Fibroblast of skin of abdomen (primary cell): ENCODE data around the gene LYPLAL1. TPM values are rescaled to one million over a fixed set of nuclear protein-coding genes. Genes with fewer than 3 reads are reported as not detected.

Experiments used
- DNase-seq: peaks from one replicate; pipeline ENCODE4 v3.0.0-alpha.2; 2013
- polyA plus RNA-seq, 2 experiments: library from polyadenylated mRNA; unstranded; fragments of 120-200 nt; gene quantifications; one replicate each; pipeline ENCODE4 v1.2.1, GENCODE V29; 2013; ENCODE audit not compliant: insufficient read length in 2 of 2

The LYPLAL1 gene
- 15.0 TPM for polyA plus RNA-seq (2013, experiment 1 of 2; ENCODE audit: insufficient read length)
- polyA plus RNA-seq (2013, experiment 2 of 2; ENCODE audit: insufficient read length) = 16.4 TPM

DNA sequence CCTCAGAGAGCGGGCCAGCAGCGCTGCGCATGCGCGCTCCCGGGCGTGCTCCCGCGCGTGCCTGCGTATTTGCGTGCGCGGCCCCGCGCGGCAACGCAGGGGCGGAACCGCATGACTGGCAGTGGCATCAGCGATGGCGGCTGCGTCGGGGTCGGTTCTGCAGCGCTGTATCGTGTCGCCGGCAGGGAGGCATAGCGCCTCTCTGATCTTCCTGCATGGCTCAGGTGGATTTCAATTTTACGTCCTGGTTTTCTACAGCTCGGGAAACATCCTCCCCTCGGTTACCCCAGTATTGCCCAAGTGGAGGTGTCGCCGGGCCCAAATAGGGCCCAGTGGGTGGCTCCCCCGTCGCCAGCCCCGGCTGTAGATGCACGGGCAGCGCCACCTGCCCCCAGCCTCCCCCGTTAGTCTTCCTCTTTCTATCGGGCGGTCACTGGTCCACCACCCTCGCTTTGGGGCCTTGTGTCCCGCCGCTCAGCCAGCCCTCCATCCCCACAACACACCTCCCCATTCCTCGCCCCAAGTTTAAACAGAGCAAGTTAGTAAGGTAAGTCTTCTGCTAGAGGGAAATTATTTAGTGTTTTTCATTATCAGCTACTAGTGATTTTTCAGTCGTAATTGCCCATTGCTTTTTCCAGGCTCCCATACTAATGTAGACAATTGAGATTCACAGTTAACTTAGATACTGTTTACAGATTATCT is at the start of gene LYPLAL1:
Gene LYPLAL1, plus strand, starts transcription at position 121 of the 702 bp plus-strand sequence. Its CDS starts 13 bp downstream, at position 134.
- peak; percentile 90 for DNase-seq

DNA sequence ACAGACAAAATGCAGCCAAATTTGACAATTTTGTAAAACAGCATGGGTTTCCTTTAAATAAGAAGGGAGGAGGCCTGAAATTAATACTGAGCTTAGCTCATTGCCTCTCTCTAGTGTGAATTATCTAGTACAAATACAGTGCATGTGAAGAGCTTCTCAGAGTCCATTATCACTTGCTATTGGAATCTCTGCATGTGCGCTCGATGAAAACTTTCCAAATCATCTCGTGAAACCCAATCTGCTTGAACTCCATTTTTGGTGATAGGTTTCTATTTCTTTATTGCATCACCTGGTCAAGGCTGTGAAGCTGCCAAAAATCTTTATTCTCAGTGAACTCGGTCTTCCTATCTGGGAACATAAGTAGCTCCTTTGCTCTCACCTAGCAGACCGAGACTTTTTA is 49.5 kb upstream of the LYPLAL1 start:
- DNase-seq = no peak

DNA sequence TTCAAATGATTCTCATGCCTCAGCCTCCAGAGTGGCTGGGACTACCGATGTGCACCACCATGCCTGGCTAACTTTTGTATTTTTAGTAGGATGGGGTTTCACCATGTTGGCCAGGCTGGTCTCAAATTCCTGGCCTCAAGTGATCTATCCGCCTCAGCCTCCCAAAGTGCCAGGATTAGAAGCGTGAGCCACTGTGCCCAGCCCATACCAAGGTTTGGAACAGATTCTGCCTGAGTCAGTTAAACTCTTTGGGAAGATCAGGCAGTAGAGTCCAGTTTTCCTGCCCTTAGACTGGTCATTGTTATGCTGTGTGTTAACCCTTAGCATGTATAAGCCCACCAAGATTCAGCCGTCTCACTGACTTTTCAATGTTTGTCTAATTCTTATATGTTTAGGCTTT is 48.3 kb upstream of the LYPLAL1 start:
- DNase-seq = no peak

DNA sequence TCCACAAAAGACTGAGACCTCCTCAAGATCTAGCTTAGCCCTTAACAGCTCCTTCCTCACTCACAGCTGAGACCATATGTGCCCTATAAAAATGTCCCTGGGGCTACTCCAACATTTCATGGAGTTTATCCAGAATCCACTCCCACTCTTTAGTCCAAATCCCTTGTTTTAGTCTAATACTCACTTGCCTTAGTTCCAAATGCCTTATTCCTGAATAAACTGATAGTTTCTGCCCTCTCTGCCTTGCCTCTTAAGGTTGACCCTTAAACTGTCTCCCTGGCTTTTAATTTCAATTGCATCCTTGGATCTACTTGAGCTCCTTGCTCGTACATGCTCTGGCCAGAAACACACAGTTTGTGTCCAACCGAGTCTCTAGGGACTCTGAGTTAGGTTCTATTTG is 47.3 kb upstream of the LYPLAL1 start:
- DNase-seq = no peak

DNA sequence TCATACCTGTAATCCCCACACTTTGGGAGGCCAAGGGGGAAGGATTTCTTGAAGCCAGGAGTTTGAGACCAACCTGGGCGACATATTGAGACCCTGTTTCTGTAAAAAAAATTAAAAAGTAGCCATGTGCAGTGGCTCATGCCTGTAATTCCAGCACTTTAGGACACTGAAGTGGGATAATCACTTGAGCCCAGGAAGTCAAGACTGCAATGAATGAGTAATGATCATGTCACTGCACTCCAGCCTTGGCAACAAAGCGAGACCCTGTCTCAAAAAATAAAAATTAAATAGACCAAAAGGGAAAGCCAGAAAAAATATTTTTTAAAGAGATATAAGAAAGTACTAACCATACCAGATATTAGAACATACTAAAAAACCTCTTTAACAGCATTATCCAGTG is 44.7 kb upstream of the LYPLAL1 start:
- DNase-seq = no peak

DNA sequence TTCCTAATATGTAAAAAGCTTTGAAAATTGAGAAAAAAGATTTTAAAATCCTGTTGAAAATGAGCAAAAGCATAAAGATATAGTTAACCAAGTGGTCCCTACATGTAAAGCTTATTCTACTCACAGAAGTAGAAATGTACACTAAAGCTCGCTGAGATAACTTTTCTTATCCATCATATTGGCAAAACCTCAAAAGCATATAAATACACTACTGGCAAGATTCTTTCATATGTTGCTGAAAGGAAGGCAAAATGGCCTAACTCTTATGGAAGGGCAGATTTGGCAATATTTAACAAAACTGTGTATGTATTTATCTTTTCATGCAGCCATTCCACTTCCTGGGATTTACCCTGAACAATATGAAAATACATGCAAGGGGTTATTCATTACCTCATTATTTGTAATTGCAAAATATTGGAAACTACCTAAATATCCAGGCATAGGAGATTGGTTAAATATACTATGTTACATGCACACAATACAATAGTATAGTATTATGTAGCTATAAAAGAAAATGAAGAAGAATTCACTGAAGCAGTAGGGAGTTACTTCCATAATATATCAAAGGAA is 43.2 kb upstream of the LYPLAL1 start:
- DNase-seq = no peak

DNA sequence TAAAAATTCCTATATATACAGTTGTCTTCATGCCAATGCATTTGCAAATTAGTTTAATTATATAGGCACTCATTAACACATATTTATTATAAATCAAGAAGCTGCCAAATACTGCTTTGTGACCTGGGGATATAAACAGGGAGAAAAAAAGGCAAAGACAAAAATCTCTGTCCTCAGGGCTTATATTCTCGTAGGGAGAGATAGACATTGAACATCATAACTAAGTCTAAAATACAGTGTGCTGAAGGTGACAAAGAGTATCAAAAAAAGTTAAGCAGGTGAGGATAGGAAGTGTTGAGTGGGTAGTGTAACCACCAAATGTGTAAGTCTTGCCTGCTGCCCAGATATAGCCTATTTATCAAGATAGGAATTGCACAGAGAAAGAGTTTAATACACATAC is 40.7 kb upstream of the LYPLAL1 start:
- no peak for DNase-seq

DNA sequence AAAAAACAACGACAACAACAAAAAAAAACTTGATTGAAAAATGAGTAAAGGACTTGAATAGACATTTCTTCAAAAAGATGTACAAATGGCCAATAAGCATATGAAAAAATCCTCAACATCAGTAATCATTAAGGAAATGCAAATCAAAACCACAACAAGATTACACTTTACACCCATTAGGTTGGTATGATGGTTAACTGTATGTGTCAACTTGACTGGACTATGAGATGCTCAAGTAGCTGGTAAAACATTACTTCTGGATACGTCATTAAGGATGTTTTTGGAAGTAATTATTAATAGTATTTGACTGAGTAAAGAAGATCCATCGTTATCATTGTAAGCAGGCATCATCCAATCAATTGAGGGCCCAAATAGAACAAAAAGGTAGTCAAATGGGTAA is 34.9 kb upstream of the LYPLAL1 start:
- DNase-seq = no peak

DNA sequence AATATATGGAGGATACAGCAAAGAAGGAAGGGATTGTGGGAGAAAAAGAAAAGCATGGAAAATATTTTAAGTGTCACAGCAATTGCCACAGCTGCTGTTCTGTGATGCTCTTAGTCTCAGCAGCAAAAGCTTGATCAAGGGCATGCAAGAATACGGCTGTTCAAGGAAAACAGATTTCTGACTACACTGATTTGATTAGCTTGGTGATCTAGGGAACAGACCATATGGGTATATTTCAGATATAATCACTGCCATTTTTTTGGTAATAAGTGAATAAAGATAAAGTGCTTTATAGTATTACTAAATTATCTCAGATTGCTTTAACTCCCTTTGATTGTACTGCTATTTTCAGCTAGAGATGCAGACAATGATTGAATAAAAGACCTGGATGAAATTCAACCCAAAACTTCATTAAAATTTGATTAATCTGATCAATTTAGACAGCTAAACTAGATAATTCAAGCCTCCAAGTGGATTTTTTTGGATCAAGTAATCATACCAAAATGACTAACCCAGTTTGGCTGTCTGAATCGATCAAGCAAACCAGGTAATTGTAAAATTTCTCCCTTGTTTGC is 33.3 kb upstream of the LYPLAL1 start:
- no peak for DNase-seq

DNA sequence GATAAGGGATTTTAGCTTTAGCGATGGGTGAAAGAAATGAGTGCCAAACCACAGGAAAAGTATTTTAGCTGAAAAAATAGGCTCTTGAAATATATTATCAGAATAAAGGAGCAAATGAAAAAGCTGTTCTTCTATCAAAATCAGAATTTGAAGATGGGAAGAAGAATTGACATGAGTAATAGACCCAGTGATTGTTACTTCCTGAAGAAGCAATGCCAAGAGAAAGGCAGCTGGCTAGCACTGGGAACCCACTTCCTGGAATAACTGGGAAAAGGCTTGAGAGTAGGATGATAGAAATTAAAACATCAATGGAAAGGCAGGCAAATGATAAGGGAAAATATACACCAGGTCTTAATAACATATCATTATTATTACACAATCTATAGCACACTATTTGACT is 29.9 kb upstream of the LYPLAL1 start:
- DNase-seq = no peak

DNA sequence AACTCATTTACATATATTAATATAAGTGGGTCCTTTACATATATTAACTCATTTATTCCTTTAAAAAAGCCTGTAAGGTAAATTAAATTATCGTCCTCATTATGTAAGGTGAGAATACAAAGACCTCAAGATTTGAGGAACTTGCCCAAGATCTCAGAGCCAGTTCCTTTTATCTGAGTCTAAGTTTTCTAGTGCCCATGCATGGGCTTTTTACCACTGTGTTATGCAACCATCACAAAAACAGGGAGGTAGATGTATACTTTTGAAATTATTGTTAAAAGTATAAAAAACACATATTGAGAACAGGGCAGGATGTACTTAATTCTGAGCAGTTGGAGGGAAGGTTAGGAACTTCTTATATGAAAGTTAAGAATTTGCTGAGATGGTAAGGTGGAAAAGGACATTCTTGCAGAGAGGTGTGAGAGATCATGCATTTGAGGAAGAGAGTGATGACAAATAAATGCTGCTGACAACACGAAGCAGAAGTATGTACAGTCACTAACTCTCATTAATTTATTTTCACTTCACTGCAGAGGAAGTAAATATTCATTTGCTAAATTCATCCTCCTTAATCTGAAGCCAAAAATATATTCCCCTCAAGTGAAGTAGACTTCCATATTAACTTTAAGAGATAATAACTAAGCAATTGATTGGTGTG is 28.9 kb upstream of the LYPLAL1 start:
- DNase-seq = no peak

DNA sequence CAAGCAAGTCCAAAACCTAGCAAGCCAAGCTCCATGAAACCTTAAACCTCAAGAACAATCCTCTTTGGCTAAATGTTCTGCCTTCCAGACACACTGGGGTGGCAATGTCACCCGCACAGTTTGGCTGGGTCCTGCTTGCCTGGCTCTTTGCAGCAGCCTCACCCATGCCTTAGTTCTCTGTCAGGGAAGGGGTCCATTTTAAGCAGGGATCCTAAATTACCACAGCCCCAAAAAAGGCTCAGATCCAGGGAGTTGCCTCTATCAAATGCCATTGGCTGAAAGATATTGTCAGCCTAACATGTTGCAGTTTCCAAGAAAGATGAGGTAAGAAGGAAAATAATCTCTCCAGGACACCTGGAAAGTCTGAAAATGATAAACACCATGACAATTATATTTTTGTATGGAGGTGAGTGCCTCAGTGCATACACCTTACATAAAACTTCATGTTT is 26.1 kb upstream of the LYPLAL1 start:
- no peak for DNase-seq

DNA sequence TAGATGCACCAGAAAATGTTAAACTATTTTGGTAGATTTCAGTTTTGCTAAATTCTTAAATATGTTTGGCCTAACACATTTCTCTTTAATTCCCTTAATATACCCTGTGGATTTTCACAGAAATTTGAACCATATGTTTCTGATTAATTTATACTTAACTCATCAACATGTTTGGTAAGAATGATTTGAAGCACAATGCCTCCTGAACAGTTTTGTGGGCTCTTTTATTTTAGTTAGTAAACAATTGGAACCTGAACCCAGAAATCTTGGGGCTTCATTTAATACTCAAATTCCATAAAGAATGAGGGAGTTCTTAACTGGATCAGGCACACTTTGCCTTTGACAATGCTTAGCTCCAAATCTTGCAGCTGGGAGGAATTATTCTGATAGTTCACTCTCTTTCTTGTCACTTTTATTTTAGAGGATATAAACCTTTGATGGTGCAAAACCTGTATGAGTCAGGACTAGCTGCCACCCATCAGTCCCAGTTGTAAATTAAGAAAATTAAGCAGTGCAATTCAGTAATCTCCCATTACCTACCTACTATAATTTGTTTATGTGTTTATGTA is 24.6 kb upstream of the LYPLAL1 start:
- DNase-seq = peak; percentile 25

DNA sequence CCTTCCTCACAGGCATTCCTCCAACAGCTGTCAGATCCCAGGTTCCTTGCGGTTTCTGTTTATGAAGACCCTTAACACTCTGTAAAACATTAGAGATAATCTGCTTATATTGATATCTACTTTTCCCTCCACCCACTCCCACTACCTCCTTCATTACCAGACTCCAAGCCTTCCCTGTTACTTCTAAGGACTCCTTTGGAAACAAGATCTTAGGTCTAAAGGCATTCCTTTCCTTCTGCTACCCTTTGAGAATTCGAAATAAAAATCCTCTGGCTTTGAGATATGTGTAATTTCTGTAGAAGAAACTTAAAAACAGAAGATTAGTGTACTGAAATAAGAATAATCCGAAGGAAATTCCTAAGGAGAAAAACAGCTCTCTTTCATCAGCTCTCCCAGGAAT is 23.7 kb upstream of the LYPLAL1 start:
- no peak for DNase-seq

DNA sequence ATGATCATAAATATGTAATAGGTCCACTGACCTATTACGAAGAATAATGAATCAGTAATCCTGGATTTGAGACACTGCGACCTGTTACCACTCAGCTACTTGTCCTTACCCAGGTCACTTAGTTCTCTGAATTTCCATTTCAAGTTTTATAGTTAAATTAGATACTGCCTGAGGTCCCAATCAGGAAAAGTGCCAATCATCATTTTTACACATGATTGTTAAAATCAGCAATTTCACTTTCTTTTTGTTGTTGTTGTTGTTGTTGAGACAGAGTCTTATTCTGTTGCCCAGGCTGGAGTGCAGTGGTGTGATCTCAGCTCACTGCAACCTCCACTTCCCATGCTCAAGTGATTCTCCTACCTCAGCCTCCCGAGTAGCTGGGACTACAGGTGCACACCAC is 22.8 kb upstream of the LYPLAL1 start:
- DNase-seq = no peak

DNA sequence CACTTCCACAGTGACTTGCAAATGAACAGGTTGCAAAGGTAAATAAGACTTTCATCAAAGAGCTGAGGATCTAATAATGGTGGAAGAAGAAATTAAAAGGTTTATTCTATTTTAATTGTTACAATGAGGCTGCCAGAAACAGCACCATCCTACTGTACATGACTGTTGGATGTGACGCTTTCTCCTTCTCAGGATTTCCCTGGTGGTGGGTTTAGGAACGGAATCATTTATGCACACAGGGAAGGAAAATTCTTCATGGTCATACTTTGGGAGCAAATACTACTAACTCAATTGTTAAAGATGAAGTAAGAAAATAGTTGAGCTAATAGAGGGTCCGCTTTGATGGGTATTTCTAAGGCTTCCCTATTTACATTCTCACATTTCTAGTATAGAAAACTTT is 22.2 kb upstream of the LYPLAL1 start:
- no peak for DNase-seq

DNA sequence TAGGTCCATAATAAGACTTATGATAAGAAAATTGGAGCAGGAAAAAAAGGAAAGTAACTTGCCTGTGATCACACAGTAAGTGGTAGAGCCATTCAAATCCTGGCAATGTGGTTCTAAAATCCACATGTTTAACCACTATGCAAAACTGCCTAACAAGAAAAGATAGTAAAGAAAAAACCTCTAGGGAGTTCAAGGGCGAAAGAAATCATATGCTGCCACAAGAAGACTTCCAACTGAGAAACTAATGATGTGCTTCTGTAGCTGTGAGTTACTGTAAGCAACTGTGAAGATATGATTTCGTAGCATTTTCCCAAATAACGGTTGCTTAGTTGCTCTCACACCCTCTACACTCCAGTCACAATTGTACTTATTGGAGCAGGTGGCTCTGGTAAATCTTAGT is 20.9 kb upstream of the LYPLAL1 start:
- no peak for DNase-seq

DNA sequence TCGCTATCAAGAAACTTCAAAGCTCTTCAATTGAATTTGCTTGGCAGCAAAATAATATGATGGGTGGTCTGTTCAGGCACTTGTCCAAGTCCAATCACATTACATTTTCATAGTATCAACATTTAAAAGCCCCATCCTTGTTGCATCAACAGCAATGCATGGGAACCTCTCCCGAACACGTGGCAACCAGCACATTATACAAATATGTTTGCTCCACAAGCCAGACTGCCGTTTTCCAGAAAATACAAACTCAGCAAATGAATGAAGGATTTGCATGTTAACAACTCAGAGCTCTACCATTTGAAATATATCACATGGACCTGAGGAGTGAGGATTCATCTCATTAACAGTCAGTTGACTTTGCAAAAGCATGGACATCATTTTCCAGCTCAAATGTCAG is 20.0 kb upstream of the LYPLAL1 start:
- DNase-seq = peak; percentile 50

DNA sequence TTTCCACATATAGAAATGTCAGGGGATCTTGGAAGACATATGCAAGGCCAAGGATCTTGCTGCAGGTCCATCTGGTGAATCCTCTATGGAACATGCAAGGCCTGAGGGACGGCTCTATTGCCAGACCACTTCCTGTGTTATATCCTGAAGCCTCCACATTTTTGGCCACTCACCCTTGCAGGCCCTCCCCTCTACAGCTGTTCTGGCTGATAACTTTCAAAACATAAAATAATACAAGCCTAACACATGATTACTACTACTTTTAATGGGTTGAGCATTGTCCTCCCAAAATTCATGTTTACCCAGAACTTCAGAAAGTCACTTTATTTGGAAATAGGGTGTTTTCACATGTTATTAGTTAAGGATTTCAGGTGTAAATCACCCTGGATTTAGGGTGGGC is 18.5 kb upstream of the LYPLAL1 start:
- no peak for DNase-seq

DNA sequence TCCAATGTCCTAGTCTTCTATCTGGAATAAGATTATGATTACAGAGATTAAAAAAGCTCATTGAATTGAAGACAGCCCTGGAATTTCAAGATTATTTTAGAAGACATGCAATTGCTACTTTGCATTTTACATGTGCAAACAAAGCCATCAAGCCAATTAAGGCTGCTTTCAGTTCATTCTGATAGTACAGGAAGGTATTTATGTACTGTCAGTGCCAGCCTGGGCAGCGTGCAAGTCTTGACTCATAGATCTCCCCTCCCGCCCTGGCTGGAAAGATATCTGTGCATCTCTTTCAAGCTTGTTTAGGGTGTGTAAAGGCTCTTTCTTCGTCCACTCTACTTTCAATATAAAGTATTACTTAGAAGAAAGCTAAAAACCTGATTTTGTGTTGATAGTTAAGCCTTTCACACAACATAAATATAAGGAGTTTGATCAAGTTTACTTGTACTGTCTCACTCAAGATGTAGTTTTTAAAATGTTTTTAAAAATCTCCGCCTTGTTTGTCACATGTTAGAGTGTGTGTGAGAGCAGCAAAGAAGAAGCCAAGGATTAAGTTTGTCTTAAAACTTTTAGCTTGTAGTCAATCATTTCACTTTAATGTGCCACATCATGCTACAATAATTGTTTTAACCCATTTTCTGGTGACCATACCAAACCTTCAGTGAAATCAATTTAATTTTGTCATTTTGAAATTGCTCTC is 13.6 kb upstream of the LYPLAL1 start:
- DNase-seq = no peak

DNA sequence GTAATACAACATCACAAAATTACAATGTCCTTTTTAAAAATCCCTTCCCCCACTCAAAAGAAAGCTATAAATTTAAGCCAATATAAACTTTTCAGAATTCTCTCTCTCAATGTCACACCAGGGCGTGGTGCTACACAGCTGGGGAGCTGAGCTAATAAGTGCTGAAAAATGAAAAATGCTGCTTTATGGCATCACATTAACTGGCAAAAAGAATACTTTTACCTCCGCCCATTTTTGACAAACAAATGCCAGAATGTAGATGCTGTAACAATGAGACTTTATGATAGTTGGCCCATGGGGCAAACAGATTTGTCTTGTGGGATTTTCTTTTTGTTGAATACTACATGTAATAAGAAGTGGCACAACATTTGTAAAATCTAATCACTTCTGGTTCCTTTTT is 12.7 kb upstream of the LYPLAL1 start:
- DNase-seq = no peak

DNA sequence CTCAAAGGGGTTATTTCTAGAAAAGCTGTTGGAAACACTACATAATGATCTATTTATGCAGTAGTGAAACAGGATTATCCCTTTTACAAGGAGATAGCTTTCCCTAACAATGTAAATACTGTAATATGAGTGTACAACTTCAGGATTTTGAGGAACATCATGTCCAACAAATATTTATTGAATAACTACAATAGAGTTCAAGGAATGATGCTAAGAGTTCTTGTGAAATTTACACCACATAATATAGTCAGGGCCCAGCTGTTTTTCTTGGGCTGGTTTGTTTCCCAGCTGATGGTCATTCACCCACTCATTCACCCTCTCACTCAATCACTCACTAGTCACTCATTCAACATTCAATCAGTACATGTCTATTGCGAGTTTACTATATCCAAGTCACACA is 12.3 kb upstream of the LYPLAL1 start:
- DNase-seq = no peak
